IPS DF 6.9 (cell line): ENCODE measurements around the gene CCDC7.
A peak's percentile ranks its signal among the peaks of the same experiment; 100 is the strongest.
"Not testable (repeated sequence)": the region's sequence is repeated elsewhere in the genome, so short reads cannot be mapped to it uniquely, and the experiment has no call there.

ENCODE experiments used
- DNase-seq: peaks from one replicate; pipeline ENCODE4 v3.0.0-alpha.2; 2013; ENCODE audit warnings: low read depth, low spot score
- H3K27ac ChIP-seq: one replicate; pipeline ENCODE4 v1.5.1; 2013; ENCODE audit warnings: low read length, control low read depth
- H3K27me3 ChIP-seq: 2 replicates; pipeline ENCODE4 v1.6.1; 2013; ENCODE audit warnings: mild to moderate bottlenecking, low read length; ENCODE audit not compliant: control insufficient read depth, insufficient read depth
- H3K36me3 ChIP-seq: 2 replicates; pipeline ENCODE4 v1.6.1; 2013; ENCODE audit warnings: low read length; ENCODE audit not compliant: control insufficient read depth, insufficient read depth
- H3K4me1 ChIP-seq: 2 replicates; pipeline ENCODE4 v1.6.1; 2013; ENCODE audit warnings: low read length; ENCODE audit not compliant: control insufficient read depth, insufficient read depth
- H3K4me3 ChIP-seq: 2 replicates; pipeline ENCODE4 v1.5.1; 2013; ENCODE audit warnings: mild to moderate bottlenecking, low read length
- H3K9me3 ChIP-seq: 2 replicates; pipeline ENCODE4 v1.6.1; 2013; ENCODE audit warnings: low read length, inconsistent platforms; ENCODE audit not compliant: control insufficient read depth, insufficient read depth
- WGBS: extraction: QIAGEN DNeasy Blood & Tissue Kit; methylation state at CpG from one replicate; pipeline ENCODE4 v1.1.7; 2013; ENCODE audit warnings: mixed read lengths, missing lambda C conversion rate; ENCODE audit not compliant: insufficient read length, insufficient coverage; 5-methylcytosine and 5-hydroxymethylcytosine counted together

CCDC7 gene

GRCh38 chr10:32445740-32446535 lies at the start of gene CCDC7:
TSS of gene CCDC7 (plus strand) at chr10:32446140. CDS start at chr10:32451643, 5,503 bp downstream.
- Histone ChIP-seq H3K36me3 (no peaks in the 10 kb centered on the region), H3K4me3 (peak within 1 kb of the TSS; percentile 73; the same call in 1 of the 2 replicates), H3K9me3 (no peaks in the 10 kb centered on the region), H3K27ac (no peak within 1 kb of the TSS), H3K27me3 (no peaks in the 10 kb centered on the region), H3K4me1 (no peaks in the 10 kb centered on the region)
- peak; percentile 29 for DNase-seq
- no CpG with 5 or more reads among the region's 53 CpGs for WGBS

DNA sequence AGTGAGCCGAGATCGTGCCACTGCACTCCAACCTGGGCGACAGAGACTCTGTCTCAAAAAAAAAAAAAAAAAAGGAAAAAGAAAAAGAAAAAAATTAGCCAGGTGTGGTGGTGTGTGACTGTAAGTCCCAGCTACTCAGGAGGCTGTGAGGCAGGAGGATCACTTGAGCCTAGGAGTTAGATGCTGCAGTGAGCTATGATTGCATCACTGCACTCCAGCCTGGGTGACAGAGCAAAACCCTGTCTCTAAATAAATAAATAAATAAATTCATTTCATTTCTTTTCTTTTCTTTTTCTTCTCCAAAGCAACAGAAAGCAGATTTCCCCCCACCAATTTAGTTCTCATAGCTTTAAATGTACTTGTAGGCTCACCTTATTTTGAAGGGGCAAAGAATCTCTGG lies 48.8 kb upstream of the CCDC7 start:
- not testable (repeated sequence) for H3K27me3 ChIP-seq, H3K4me3 ChIP-seq, H3K36me3 ChIP-seq, H3K9me3 ChIP-seq, H3K4me1 ChIP-seq, H3K27ac ChIP-seq, DNase-seq
- WGBS: no CpG with 5 or more reads among the region's 3 CpGs

DNA sequence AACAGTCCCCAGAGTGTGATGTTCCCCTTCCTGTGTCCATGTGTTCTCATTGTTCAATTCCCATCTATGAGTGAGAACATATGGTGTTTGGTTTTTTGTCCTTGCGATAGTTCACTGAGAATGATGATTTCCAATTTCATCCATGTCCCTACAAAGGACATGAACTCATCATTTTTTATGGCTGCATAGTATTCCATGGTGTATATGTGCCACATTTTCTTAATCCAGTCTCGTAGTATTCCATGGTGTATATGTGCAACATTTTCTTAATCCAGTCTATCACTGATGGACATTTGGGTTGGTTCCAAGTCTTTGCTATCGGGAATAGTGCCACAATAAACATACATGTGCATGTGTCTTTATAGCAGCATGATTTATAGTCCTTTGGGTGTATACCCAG lies 46.2 kb upstream of the CCDC7 start:
- H3K4me1 ChIP-seq, H3K27ac ChIP-seq, H3K36me3 ChIP-seq, H3K27me3 ChIP-seq, H3K4me3 ChIP-seq, H3K9me3 ChIP-seq, DNase-seq: not testable (repeated sequence)
- no CpG with 5 or more reads among the region's 3 CpGs for WGBS

DNA sequence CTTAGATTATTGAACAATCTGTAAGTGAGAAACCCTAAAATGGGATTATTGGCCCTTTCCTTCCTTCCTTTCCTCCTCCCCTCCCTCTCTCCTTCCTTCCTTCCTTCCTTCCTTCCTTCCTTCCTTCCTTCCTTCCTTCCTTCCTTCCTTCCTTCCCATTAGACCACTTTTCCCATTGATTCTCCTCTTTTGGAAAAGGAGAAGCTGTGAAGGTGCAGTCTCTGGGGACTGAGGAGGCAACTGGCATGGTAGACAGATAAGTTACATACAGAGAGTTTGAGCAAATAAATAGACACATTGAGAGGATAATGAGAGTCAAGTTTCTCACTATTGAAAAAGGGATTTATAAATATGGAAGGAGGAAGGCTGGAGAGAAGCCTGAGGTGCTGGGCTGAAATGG lies 45.0 kb upstream of the CCDC7 start:
- Histone ChIP-seq H3K4me3 (no peak overlapping the region), H3K9me3 (no peaks in the 10 kb centered on the region), H3K27me3 (no peaks in the 10 kb centered on the region), H3K36me3 (no peaks in the 10 kb centered on the region), H3K27ac (no peak overlapping the region), H3K4me1 (no peaks in the 10 kb centered on the region)
- DNase-seq: no peak

- no peak overlapping the region for H3K4me3 ChIP-seq
- no peak overlapping the region for H3K27ac ChIP-seq
- H3K9me3 ChIP-seq: no peaks in the 10 kb centered on the region
- no peaks in the 10 kb centered on the region for H3K36me3 ChIP-seq
- no peaks in the 10 kb centered on the region for H3K27me3 ChIP-seq
- H3K4me1 ChIP-seq: no peaks in the 10 kb centered on the region
- no CpG with 5 or more reads among the region's 4 CpGs for WGBS
- DNase-seq: no peak
These were observed 43.4 kb upstream of the CCDC7 start for GRCh38 chr10:32402499-32402898.

GRCh38 chr10:32403091-32403490 lies 42.8 kb upstream of the CCDC7 start:
- Histone ChIP-seq H3K4me3 (no peak overlapping the region), H3K27me3 (no peaks in the 10 kb centered on the region), H3K27ac (no peak overlapping the region), H3K4me1 (no peaks in the 10 kb centered on the region), H3K9me3 (no peaks in the 10 kb centered on the region), H3K36me3 (no peaks in the 10 kb centered on the region)
- WGBS: no CpG with 5 or more reads among the region's 2 CpGs
- no peak for DNase-seq

DNA sequence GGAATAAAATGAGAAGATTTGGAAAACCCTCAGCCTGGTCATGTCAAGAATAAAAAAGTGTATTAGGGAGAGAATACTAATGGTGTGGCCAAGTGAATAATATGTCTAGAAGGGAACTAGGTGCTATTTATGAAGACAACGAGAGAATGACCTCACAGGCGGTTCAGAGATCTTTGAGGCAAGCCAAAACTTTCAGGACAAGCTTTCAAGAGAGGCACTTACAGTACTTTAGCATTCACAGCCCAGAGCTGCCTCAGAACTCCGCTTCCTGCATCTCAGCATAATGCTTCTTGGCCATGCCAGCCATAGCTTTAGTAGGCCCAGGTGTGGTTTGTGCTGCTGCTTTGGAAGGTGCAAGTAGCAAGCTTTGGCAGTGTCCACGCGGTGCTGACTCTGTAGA lies 37.2 kb upstream of the CCDC7 start:
- Histone ChIP-seq H3K4me1 (no peaks in the 10 kb centered on the region), H3K27ac (no peak overlapping the region), H3K27me3 (no peaks in the 10 kb centered on the region), H3K36me3 (no peaks in the 10 kb centered on the region), H3K9me3 (no peaks in the 10 kb centered on the region), H3K4me3 (no peak overlapping the region)
- no peak for DNase-seq
- no CpG with 5 or more reads among the region's 5 CpGs for WGBS

DNA sequence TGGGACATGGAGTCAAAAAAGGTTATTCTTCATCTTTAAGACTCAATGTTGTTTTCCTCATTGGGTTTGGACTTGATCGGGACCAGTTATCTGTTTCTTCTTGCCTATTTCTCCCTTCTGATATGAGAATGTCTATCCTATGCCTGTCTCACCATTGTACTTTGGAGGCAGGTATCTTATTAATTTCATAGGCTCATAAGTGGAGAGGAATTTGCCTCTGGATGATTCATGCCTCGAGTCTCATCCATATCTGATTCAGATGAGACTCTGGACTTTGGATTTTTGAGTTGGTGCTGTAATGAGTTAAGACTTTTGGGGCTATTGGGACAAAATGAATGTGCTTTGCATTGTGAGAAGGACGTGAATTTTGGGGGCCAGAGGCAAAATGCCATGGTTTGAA lies 36.2 kb upstream of the CCDC7 start:
- no peak for DNase-seq
- Histone ChIP-seq H3K9me3 (no peaks in the 10 kb centered on the region), H3K36me3 (no peaks in the 10 kb centered on the region), H3K4me1 (no peaks in the 10 kb centered on the region), H3K27me3 (no peaks in the 10 kb centered on the region), H3K4me3 (no peak overlapping the region), H3K27ac (no peak overlapping the region)
- no CpG with 5 or more reads among the region's 3 CpGs for WGBS

GRCh38 chr10:32410569-32410968 lies 35.4 kb upstream of the CCDC7 start:
- no peak overlapping the region for H3K27ac ChIP-seq
- H3K36me3 ChIP-seq: no peaks in the 10 kb centered on the region
- no peak for DNase-seq
- H3K4me1 ChIP-seq: no peaks in the 10 kb centered on the region
- no peaks in the 10 kb centered on the region for H3K9me3 ChIP-seq
- no peak overlapping the region for H3K4me3 ChIP-seq
- H3K27me3 ChIP-seq: no peaks in the 10 kb centered on the region
- WGBS: no CpG with 5 or more reads among the region's 8 CpGs

DNA sequence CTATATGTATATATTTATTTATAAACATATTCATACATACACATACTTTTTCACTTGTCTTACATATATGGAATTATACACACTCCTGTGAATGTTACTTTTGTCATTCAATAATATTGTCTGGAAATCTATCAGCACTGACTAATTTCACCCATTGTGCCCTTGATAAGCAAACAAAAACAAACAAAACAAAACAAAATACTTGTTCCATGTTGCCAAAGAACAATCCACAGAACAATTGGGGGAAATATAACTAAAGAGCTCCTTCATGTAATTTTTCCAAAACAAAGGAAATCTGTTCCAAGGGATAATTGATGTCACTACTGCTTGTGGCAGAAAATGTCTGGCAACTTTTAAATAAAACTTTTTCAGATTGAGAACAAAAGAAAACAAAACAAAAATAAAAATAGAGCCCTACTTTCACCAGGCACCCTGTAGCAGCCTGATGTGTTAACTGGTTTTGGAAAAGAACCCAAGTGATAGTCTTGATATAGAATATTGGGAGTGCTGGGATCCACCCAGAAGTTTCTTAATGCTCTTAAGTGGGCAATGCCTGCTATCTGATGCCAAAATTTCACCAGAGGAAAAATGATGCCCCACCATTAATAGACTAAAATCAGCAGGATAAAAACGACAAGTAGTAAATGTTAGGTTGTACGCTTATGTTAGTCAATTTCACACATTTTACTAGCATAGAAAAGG lies 34.0 kb upstream of the CCDC7 start:
- no CpG with 5 or more reads among the region's 2 CpGs for WGBS
- no peak overlapping the region for H3K27ac ChIP-seq
- H3K4me3 ChIP-seq: no peak overlapping the region
- H3K27me3 ChIP-seq: no peaks in the 10 kb centered on the region
- H3K36me3 ChIP-seq: no peaks in the 10 kb centered on the region
- no peaks in the 10 kb centered on the region for H3K9me3 ChIP-seq
- no peak for DNase-seq
- H3K4me1 ChIP-seq: no peaks in the 10 kb centered on the region

GRCh38 chr10:32412499-32412853 lies 33.5 kb upstream of the CCDC7 start:
- H3K27ac ChIP-seq: no peak overlapping the region
- no peaks in the 10 kb centered on the region for H3K36me3 ChIP-seq
- H3K4me1 ChIP-seq: no peaks in the 10 kb centered on the region
- H3K4me3 ChIP-seq: no peak overlapping the region
- no CpG with 5 or more reads among the region's 2 CpGs for WGBS
- H3K27me3 ChIP-seq: no peaks in the 10 kb centered on the region
- no peak for DNase-seq
- no peaks in the 10 kb centered on the region for H3K9me3 ChIP-seq
